ENCODE data around the gene MGME1.

MGME1 gene

DNA sequence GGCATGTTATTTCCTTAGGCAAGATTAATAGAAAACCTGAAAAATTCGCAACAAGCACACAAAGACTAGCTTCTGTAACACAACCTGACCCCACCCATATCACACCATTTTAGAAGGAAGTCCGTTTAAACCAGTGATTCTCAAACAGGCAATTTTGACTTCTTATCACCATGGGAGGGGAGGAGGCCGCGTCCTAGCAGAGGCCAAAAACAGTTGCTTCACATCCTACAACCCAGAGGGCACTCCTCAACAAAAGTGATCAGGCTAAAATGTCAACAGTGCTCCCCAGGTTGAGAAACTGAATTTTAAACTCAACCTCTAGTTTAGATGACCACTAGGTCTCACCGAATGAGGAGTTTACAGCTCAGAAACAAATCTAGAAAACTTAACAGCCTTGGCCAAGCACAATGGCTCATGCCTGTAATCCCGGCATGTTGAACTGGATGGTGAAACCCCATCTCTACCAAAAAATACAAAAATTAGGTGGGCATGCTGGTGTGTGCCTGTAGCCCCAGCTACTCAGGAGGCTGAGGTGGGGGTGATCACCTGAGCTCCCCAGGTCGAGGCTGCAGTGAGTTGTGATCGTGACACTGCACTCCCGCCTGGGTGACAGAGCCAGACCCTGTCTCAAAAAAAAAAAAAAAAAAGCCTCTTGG is 3.6 kb upstream of the MGME1 start:
- H3K4me3 ChIP-seq (replicated peaks in 1 of 2; ENCODE audit: low read depth in 2 of 2, low read length in 2 of 2) = peak overlapping the region in 1 of 2 donors; percentile 15
- TF ChIP-seq, protein P1, sequence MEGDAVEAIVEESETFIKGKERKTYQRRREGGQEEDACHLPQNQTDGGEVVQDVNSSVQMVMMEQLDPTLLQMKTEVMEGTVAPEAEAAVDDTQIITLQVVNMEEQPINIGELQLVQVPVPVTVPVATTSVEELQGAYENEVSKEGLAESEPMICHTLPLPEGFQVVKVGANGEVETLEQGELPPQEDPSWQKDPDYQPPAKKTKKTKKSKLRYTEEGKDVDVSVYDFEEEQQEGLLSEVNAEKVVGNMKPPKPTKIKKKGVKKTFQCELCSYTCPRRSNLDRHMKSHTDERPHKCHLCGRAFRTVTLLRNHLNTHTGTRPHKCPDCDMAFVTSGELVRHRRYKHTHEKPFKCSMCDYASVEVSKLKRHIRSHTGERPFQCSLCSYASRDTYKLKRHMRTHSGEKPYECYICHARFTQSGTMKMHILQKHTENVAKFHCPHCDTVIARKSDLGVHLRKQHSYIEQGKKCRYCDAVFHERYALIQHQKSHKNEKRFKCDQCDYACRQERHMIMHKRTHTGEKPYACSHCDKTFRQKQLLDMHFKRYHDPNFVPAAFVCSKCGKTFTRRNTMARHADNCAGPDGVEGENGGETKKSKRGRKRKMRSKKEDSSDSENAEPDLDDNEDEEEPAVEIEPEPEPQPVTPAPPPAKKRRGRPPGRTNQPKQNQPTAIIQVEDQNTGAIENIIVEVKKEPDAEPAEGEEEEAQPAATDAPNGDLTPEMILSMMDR (IDR thresholded peaks at IDR 0.05; ENCODE audit: low read depth, low read length) = no peak
- peak in 1 of 2 donors; percentile 59 for DNase-seq (ENCODE audit: low read depth in 2 of 2)

DNA sequence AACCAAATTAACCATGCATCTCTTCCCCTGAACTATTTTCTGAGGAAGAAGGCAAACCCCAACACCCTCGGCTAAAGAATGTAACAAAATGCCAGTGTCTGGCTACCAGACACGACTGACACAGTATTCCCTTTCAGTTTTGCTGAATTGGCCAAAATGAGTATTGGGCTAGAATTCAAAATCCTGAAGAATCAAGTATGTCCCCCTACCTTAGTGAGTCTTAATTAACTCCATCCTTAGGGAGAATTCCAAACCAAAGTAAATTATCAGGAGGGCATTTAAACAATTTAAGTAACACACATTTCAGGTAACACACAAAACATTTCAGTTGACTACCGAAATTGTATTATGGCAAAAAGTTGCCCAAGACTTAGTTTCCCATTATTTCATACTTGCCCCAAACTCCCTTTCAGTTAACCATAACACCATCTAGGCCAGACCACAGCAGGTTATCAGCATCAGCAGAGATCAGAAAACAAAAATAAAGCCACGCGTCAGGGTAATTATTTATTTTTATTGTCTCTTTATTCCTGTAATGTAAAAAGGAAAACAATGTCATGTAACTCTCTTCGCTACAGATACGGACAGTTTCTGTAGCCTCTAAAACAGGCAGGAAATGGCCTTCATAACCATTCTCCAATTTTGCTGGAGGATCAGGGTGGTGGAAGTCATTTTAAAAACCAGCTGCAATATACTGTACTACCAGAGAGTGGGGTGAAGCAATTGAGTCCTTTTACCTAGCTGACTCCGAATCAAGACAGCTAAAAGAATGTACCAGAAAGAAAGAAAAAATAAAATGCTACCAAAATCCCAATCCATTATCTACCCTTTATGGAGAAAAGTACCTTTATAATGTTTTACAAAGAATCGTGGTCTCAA is 2.1 kb upstream of the MGME1 start:
- TF ChIP-seq, protein P1 (IDR thresholded peaks at IDR 0.05; ENCODE audit: low read depth, low read length) = peak; percentile 36
- peak overlapping the region; percentile 76 to 95 for H3K4me3 ChIP-seq (replicated peaks in 1 of 2; ENCODE audit: low read depth in 2 of 2, low read length in 2 of 2)
- DNase-seq (ENCODE audit: low read depth in 2 of 2) = peak; percentile 59 to 62

DNA sequence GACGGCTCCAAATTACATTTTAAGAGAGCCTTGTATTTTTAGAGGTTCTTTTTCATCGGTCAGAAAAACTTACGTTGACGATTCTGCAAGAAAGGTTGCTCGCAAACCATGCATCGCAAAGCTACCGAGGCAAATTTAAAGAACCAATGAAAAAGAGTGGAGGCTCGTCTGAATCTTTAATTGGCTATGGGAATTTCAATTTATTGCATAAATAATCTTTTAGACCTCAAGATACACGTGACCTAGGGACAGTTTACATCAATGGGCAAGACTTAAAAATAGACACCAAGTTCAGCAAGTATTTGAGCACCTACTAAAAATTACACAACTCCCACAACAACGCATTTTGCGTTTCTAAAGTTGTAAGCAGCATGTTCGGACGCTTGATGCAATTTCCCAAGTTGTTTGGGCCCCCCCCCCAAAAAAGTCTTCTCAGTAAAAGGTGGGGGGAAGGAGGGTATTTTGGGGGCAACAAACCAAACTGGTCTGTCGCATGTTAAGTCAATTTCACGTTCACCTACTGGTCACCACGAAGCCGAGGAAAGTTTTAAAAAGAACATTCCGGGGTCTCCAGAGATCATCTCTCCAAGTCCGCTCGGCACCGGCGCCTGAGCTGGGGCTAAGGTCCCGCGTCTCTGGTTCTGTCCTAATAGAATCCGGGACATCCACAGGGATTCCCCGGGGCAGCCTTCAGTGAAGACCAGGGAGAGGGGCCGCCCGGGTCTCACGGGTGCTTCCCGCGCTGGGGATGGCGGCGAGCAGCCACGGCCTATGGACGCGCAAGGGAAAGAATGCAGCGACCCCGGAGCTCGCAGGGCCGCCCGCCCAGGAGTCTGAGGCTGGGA is 1.1 kb upstream of the MGME1 start:
- H3K4me3 ChIP-seq (replicated peaks in 1 of 2; ENCODE audit: low read depth in 2 of 2, low read length in 2 of 2) = peak overlapping the region; percentile 76 to 95
- peak; percentile 47 to 59 for DNase-seq (ENCODE audit: low read depth in 2 of 2)
- TF ChIP-seq, protein P1 (IDR thresholded peaks at IDR 0.05; ENCODE audit: low read depth, low read length) = no peak

DNA sequence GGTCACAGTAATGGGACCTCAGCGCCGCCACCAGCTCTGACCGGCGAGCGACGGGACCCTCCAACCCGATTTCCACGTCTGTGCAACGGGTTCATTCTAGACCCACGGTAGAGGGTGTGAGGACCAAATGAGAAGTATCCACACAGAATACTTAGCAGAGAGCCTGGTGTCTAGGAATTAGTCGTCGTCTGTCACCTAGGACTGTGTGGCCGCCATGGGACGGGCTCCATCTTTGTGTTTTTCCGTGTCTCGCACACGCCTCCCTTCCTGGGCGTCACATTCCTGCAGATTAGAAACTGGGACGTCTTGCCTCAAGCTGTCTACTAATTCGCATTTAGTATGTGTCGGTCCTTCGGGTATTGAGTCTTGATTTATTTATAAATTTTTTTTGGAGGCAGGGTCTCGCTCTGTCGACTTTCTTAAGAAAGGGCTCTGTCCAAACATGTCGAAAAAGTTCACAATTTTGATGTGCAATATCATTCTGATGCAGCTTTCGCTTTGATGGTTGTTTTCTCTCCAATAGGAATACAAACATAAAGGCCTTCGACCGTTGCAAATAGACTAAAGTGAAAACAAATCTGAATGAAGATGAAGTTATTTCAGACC is 563 bp downstream of the MGME1 start:
- peak; percentile 49 to 53 for DNase-seq (ENCODE audit: low read depth in 2 of 2)

DNA sequence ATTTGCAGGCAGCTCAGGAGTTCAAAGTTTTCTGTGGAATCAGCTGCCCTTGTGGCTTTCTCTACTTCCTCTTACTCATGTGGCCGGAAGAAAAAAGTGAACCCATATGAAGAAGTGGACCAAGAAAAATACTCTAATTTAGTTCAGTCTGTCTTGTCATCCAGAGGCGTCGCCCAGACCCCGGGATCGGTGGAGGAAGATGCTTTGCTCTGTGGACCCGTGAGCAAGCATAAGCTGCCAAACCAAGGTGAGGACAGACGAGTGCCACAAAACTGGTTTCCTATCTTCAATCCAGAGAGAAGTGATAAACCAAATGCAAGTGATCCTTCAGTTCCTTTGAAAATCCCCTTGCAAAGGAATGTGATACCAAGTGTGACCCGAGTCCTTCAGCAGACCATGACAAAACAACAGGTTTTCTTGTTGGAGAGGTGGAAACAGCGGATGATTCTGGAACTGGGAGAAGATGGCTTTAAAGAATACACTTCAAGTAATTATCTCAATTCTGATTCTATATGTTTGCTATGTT is 1.1 kb downstream of the MGME1 start:
- DNase-seq (ENCODE audit: low read depth in 2 of 2) = peak; percentile 54 to 80
- TF ChIP-seq, protein P1 (IDR thresholded peaks at IDR 0.05; ENCODE audit: low read depth, low read length) = no peak
- H3K4me3 ChIP-seq (replicated peaks in 1 of 2; ENCODE audit: low read depth in 2 of 2, low read length in 2 of 2) = peak overlapping the region; percentile 76 to 95

More for the DNA sequence above, 563 bp downstream of the MGME1 start:
- H3K4me3 ChIP-seq (replicated peaks in 1 of 2; ENCODE audit: low read depth in 2 of 2, low read length in 2 of 2) = peak overlapping the region; percentile 76 to 95
- TF ChIP-seq, protein P1 (IDR thresholded peaks at IDR 0.05; ENCODE audit: low read depth, low read length) = no peak

Measured in cardiac fibroblast (primary cell).